DOHH2 (cell line): ENCODE measurements around the gene SPDL1.

Experiments
- H3F3A ChIP-seq: fragments of 200-600 bp; sonication (generic), shearing (Covaris generic); 2 replicates; pipeline ENCODE4 v1.6.0; 2016; ENCODE audit warnings: antibody characterized with exemption, mild to moderate bottlenecking; ENCODE audit not compliant: control insufficient read depth, insufficient read depth
- H3K27ac ChIP-seq: fragments of 200-600 bp; sonication (generic); 2 replicates; pipeline ENCODE4 v1.5.1; 2014; ENCODE audit warnings: low read depth, mild to moderate bottlenecking, low read length, moderate library complexity
- H3K27me3 ChIP-seq: fragments of 200-600 bp; sonication (generic); 2 replicates; pipeline ENCODE4 v1.6.1; 2014; ENCODE audit warnings: mild to moderate bottlenecking, low read length, mixed read lengths; ENCODE audit not compliant: control insufficient read depth
- H3K36me3 ChIP-seq: fragments of 200-600 bp; sonication (generic); 2 replicates; pipeline ENCODE4 v1.6.1; 2014; ENCODE audit warnings: mild to moderate bottlenecking, low read length, moderate library complexity, mixed read lengths; ENCODE audit not compliant: control insufficient read depth
- H3K4me1 ChIP-seq: fragments of 200-600 bp; sonication (generic); 2 replicates; pipeline ENCODE4 v1.6.1; 2014; ENCODE audit warnings: mild to moderate bottlenecking, low read length, mixed read lengths; ENCODE audit not compliant: control insufficient read depth
- H3K4me2 ChIP-seq: fragments of 200-600 bp; sonication (generic); 2 replicates; pipeline ENCODE4 v1.6.0; 2014; ENCODE audit warnings: mild to moderate bottlenecking, low read length, moderate library complexity
- H3K4me3 ChIP-seq: fragments of 200-600 bp; sonication (generic); 2 replicates; pipeline ENCODE4 v1.5.1; 2014; ENCODE audit warnings: mild to moderate bottlenecking, low read length, mixed read lengths
- H3K79me2 ChIP-seq: fragments of 200-600 bp; sonication (generic); 2 replicates; pipeline ENCODE4 v1.6.1; 2014; ENCODE audit warnings: mild to moderate bottlenecking, low read length, mixed read lengths; ENCODE audit not compliant: control insufficient read depth
- H3K9me2 ChIP-seq: fragments of 200-600 bp; sonication (generic); replicated peaks from 2 replicates; pipeline ENCODE4 v1.6.1; 2014; ENCODE audit warnings: mild to moderate bottlenecking, low read length, mixed read lengths; ENCODE audit not compliant: control insufficient read depth
- H3K9me3 ChIP-seq: fragments of 200-600 bp; sonication (generic); 2 replicates; pipeline ENCODE4 v1.6.1; 2014; ENCODE audit warnings: antibody characterized with exemption, low read length, mixed read lengths; ENCODE audit not compliant: control insufficient read depth, insufficient read depth
- H4K20me1 ChIP-seq: fragments of 200-600 bp; sonication (generic); 2 replicates; pipeline ENCODE4 v1.6.0; 2014; ENCODE audit warnings: low read depth, mild to moderate bottlenecking, antibody characterized with exemption, low read length, moderate library complexity; ENCODE audit not compliant: control insufficient read depth, insufficient read depth
- CTCF ChIP-seq: fragments of 200-600 bp; sonication (generic); IDR thresholded peaks from one replicate; pipeline ENCODE4 v1.5.1; 2014; ENCODE audit warnings: antibody characterized with exemption, mild to moderate bottlenecking, low read depth, low read length; ENCODE audit not compliant: poor library complexity, severe bottlenecking
- EZH2phosphoT487 ChIP-seq: fragments of 200-600 bp; sonication (generic); IDR thresholded peaks from 2 replicates; pipeline ENCODE4 v1.6.1; 2017; ENCODE audit warnings: borderline replicate concordance, mild to moderate bottlenecking, antibody characterized with exemption, low read length, moderate library complexity, mixed read lengths

SPDL1 gene, protein sequence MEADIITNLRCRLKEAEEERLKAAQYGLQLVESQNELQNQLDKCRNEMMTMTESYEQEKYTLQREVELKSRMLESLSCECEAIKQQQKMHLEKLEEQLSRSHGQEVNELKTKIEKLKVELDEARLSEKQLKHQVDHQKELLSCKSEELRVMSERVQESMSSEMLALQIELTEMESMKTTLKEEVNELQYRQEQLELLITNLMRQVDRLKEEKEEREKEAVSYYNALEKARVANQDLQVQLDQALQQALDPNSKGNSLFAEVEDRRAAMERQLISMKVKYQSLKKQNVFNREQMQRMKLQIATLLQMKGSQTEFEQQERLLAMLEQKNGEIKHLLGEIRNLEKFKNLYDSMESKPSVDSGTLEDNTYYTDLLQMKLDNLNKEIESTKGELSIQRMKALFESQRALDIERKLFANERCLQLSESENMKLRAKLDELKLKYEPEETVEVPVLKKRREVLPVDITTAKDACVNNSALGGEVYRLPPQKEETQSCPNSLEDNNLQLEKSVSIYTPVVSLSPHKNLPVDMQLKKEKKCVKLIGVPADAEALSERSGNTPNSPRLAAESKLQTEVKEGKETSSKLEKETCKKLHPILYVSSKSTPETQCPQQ

DNA sequence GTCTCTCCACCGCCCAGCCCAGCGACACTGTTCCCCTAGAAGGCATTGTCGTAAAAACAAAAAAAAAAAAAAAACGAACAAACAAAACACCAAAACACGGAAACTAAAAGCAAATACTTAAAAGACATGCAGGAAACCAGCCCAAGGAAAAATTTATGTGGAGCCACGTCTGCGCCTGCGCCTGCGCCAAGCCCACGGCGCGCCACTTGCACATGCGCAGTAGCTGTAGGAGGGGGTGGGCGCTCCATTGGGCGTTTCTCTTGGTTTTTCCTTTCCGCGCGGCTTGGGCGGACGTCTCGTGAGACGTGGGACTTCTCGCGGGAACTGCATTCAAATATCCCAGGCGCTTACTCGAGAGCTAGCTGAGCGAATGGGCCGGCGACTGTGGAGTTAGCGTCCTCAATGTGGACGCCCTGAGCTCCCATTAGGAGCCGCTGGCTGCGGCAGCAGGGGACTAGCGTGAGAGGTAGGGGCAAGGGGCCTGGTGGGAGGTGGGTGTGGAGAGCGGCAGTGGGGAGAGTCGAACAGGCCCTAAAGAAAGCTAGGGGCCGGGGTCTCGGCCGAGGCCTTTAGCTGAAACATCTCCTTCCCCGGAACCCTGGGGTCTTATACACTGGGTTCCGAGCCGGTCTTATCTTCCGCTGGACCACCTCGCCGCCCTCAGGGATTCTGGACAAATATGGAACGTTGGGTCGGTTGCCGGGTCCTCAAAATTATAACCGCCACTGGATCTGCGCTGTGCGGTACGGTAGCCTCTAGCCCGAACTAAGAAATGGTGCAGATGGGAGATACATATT is at the start of gene SPDL1:
Gene SPDL1, plus strand, starts transcription at position 350 of the 797 bp plus-strand sequence. CDS start 4,644 bp downstream, outside the sequence.
- no peak for TF ChIP-seq CTCF
- TF ChIP-seq EZH2phosphoT487, result no peak
- H3K9me3 ChIP-seq, result no peaks in the 10 kb centered on the region
- peaks cover 24% of the 10 kb centered on the region for H3K27me3 ChIP-seq
- H3K9me2 ChIP-seq, result no peaks in the 10 kb centered on the region
- peak within 1 kb of the TSS; percentile 81 for H3K4me3 ChIP-seq
- H3K79me2 ChIP-seq, result peaks cover 51% of the 10 kb centered on the region
- peak within 1 kb of the TSS; percentile 68 for H3K4me2 ChIP-seq
- peaks cover 25% of the 10 kb centered on the region for H3K36me3 ChIP-seq
- peak within 1 kb of the TSS; percentile 47 for H3K27ac ChIP-seq
- H4K20me1 ChIP-seq, result peaks cover 6% of the 10 kb centered on the region; the same call in 1 of the 2 replicates
- H3F3A ChIP-seq, result peaks cover 4% of the 10 kb centered on the region; the same call in 1 of the 2 replicates
- H3K4me1 ChIP-seq, result peaks cover 14% of the 10 kb centered on the region

DNA sequence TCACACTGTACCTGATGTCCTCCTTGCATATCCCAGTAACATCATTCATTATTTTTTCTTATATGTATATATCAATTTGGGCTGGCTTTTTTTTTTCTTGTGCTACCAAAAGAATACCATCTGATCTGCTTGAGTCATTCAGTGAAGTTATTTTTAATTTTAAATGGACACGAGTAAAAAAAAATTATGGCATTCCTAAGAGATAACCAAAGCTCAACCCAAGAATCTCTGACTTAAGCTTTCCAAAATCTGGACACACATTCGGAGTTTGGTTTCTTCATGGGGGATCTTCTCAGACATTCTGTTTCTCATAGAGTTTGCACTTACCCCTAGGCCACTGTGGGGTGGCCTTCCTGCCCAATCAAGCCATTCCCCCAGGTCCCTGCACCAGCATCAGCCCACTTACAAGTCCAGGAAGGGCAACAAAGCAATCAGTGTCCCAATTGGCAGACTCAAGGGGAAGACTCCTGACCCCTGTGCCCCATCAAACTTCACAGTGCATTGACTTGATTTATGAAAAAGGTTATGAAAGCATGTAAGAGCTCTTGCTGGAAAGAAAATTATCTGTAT is 49.2 kb upstream of the SPDL1 start:
- Histone ChIP-seq H3K4me3 (no peak overlapping the region), H3K4me2 (no peak overlapping the region), H3K9me3 (no peaks in the 10 kb centered on the region), H3F3A (no peaks in the 10 kb centered on the region), H3K9me2 (no peaks in the 10 kb centered on the region), H3K27ac (no peak overlapping the region), H3K4me1 (no peaks in the 10 kb centered on the region), H3K79me2 (no peaks in the 10 kb centered on the region), H3K27me3 (peaks cover 20% of the 10 kb centered on the region; the same call in 1 of the 2 replicates), H3K36me3 (no peaks in the 10 kb centered on the region), H4K20me1 (no peaks in the 10 kb centered on the region)
- no peak for TF ChIP-seq CTCF
- TF ChIP-seq EZH2phosphoT487, result no peak

GRCh38 chr5:169534939-169535338 is 48.6 kb upstream of the SPDL1 start:
- Histone ChIP-seq H3K27ac (no peak overlapping the region), H4K20me1 (no peaks in the 10 kb centered on the region), H3K79me2 (no peaks in the 10 kb centered on the region), H3K4me2 (no peak overlapping the region), H3K36me3 (no peaks in the 10 kb centered on the region), H3F3A (no peaks in the 10 kb centered on the region), H3K9me2 (no peaks in the 10 kb centered on the region), H3K27me3 (peaks cover 16% of the 10 kb centered on the region; the same call in 1 of the 2 replicates), H3K4me3 (no peak overlapping the region), H3K4me1 (no peaks in the 10 kb centered on the region), H3K9me3 (no peaks in the 10 kb centered on the region)
- no peak for TF ChIP-seq CTCF
- no peak for TF ChIP-seq EZH2phosphoT487
